H9 (cell line): ENCODE measurements around the gene FOXB2. TPM values are rescaled to one million over a fixed set of nuclear protein-coding genes. Genes with fewer than 3 reads are reported as not detected.
"Not testable (repeated sequence)": the region's sequence is repeated elsewhere in the genome, so short reads cannot be mapped to it uniquely, and the experiment has no call there.

Experiments used
- DNase-seq: peaks from one replicate; pipeline ENCODE4 v3.0.0-alpha.2; 2017
- H2AFZ ChIP-seq: one replicate; pipeline ENCODE4 v1.6.1; 2013; ENCODE audit warnings: mild to moderate bottlenecking, low read length, control low read depth, moderate library complexity
- H2AK5ac ChIP-seq: 2 replicates; pipeline ENCODE4 v1.6.1; 2013; ENCODE audit warnings: low read length, control low read depth, mixed read lengths; ENCODE audit not compliant: insufficient read length
- H2BK120ac ChIP-seq: one replicate; pipeline ENCODE4 v1.6.1; 2013; ENCODE audit warnings: low read depth, mild to moderate bottlenecking, low read length, control low read depth, inconsistent platforms; ENCODE audit not compliant: poor library complexity, severe bottlenecking
- H2BK12ac ChIP-seq: 2 replicates; pipeline ENCODE4 v1.6.1; 2013; ENCODE audit warnings: low read length, control low read depth, mixed read lengths, low read depth; ENCODE audit not compliant: insufficient read length
- H2BK15ac ChIP-seq: 2 replicates; pipeline ENCODE4 v1.6.1; 2013; ENCODE audit warnings: low read depth, low read length, control low read depth
- H2BK20ac ChIP-seq: one replicate; pipeline ENCODE4 v1.6.1; 2013; ENCODE audit warnings: low read depth, mild to moderate bottlenecking, low read length, control low read depth, inconsistent platforms; ENCODE audit not compliant: poor library complexity, severe bottlenecking
- H2BK5ac ChIP-seq: 2 replicates; pipeline ENCODE4 v1.6.1; 2013; ENCODE audit warnings: low read length, control low read depth, mixed read lengths; ENCODE audit not compliant: insufficient read length
- H3K14ac ChIP-seq: 2 replicates; pipeline ENCODE4 v1.6.1; 2013; ENCODE audit warnings: low read length, control low read depth; ENCODE audit not compliant: insufficient read depth
- H3K18ac ChIP-seq: 2 replicates; pipeline ENCODE4 v1.6.1; 2013; ENCODE audit warnings: low read depth, mild to moderate bottlenecking, mixed read lengths, low read length, control low read depth; ENCODE audit not compliant: insufficient read length
- H3K23ac ChIP-seq: 2 replicates; pipeline ENCODE4 v1.6.1; 2013; ENCODE audit warnings: low read length, control low read depth, mixed read lengths, low read depth; ENCODE audit not compliant: insufficient read length
- H3K23me2 ChIP-seq: 2 replicates; pipeline ENCODE4 v1.6.1; 2013; ENCODE audit warnings: low read depth, mild to moderate bottlenecking, mixed read lengths, low read length, control low read depth; ENCODE audit not compliant: insufficient read length, poor library complexity, severe bottlenecking
- H3K27ac ChIP-seq: 2 replicates; pipeline ENCODE4 v1.5.1; 2013; ENCODE audit warnings: low read length, control low read depth, mixed read lengths, low read depth; ENCODE audit not compliant: insufficient read length
- H3K27me3 ChIP-seq: 2 replicates; pipeline ENCODE4 v1.6.1; 2013; ENCODE audit warnings: low read length, control low read depth, inconsistent platforms; ENCODE audit not compliant: insufficient read depth
- H3K4ac ChIP-seq: 2 replicates; pipeline ENCODE4 v1.6.1; 2013; ENCODE audit warnings: low read depth, mild to moderate bottlenecking, control low read depth, inconsistent platforms, low read length, moderate library complexity
- H3K4me1 ChIP-seq: 2 replicates; pipeline ENCODE4 v1.6.1; 2013; ENCODE audit warnings: low read length, control low read depth, inconsistent platforms; ENCODE audit not compliant: insufficient read depth
- H3K4me2 ChIP-seq: 2 replicates; pipeline ENCODE4 v1.6.1; 2013; ENCODE audit warnings: low read length, control low read depth, mixed read lengths; ENCODE audit not compliant: insufficient read length, insufficient read depth
- H3K56ac ChIP-seq: 2 replicates; pipeline ENCODE4 v1.6.1; 2013; ENCODE audit warnings: low read depth, mild to moderate bottlenecking, mixed read lengths, low read length, control low read depth; ENCODE audit not compliant: insufficient read length
- H3K79me1 ChIP-seq: 2 replicates; pipeline ENCODE4 v1.6.1; 2013; ENCODE audit warnings: low read depth, mild to moderate bottlenecking, moderate library complexity, low read length, control low read depth, inconsistent platforms; ENCODE audit not compliant: insufficient read depth, poor library complexity, severe bottlenecking
- H3K79me2 ChIP-seq: 2 replicates; pipeline ENCODE4 v1.6.1; 2013; ENCODE audit warnings: low read length, control low read depth, inconsistent platforms; ENCODE audit not compliant: insufficient read depth
- H3K9ac ChIP-seq: 2 replicates; pipeline ENCODE4 v1.6.1; 2013; ENCODE audit warnings: low read length, control low read depth, mixed read lengths; ENCODE audit not compliant: insufficient read length; ENCODE audit errors: extremely low read depth
- H3K9me3 ChIP-seq: one replicate; pipeline ENCODE4 v1.6.1; 2013; ENCODE audit warnings: low read depth, low read length, inconsistent platforms; ENCODE audit not compliant: control insufficient read depth
- H3T11ph ChIP-seq: one replicate; pipeline ENCODE4 v1.6.1; 2013; ENCODE audit warnings: mild to moderate bottlenecking, low read length, control low read depth, inconsistent platforms
- H4K20me1 ChIP-seq: one replicate; pipeline ENCODE4 v1.6.1; 2013; ENCODE audit not compliant: control insufficient read depth, insufficient read length, insufficient read depth
- H4K5ac ChIP-seq: 2 replicates; pipeline ENCODE4 v1.6.1; 2013; ENCODE audit warnings: low read depth, mild to moderate bottlenecking, mixed read lengths, low read length, control low read depth; ENCODE audit not compliant: insufficient read length
- H4K8ac ChIP-seq: replicated peaks from 2 replicates; pipeline ENCODE4 v1.6.1; 2013; ENCODE audit warnings: low read length, control low read depth, mixed read lengths, low read depth; ENCODE audit not compliant: insufficient read length
- H4K91ac ChIP-seq: 2 replicates; pipeline ENCODE4 v1.6.1; 2013; ENCODE audit warnings: low read depth, mild to moderate bottlenecking, moderate library complexity, mixed read lengths, low read length, control low read depth; ENCODE audit not compliant: insufficient read length
- H3K27ac Mint-ChIP-seq, 3 experiments: 2 replicates in 2 of 3; 3 replicates in 1 of 3; pipeline ENCODE4 v1.8.0; 2020 to 2021; ENCODE audit warnings: mixed read lengths in 3 of 3, mild to moderate bottlenecking in 1 of 3, moderate library complexity in 1 of 3
- H3K27me3 Mint-ChIP-seq: 2 replicates; pipeline ENCODE4 v1.8.0; 2021; ENCODE audit warnings: low read depth, mild to moderate bottlenecking, moderate library complexity, mixed read lengths
- H3K36me3 Mint-ChIP-seq, 3 experiments: 2 replicates in 2 of 3; 3 replicates in 1 of 3; pipeline ENCODE4 v1.8.0; 2020 to 2021; ENCODE audit warnings: low read depth in 3 of 3, mixed read lengths in 3 of 3; ENCODE audit not compliant: insufficient read depth in 1 of 3
- H3K4me1 Mint-ChIP-seq, 2 experiments: 2 replicates each; pipeline ENCODE4 v1.8.0; 2020; ENCODE audit warnings: mixed read lengths in 2 of 2
- H3K4me3 Mint-ChIP-seq, 2 experiments: 2 replicates in 1 of 2; 3 replicates in 1 of 2; pipeline ENCODE4 v1.8.0; 2020 to 2021; ENCODE audit warnings: mild to moderate bottlenecking in 2 of 2, mixed read lengths in 2 of 2, moderate library complexity in 1 of 2
- H3K9me3 Mint-ChIP-seq, 2 experiments: 2 replicates in 1 of 2; 3 replicates in 1 of 2; pipeline ENCODE4 v1.8.0; 2020; ENCODE audit warnings: mild to moderate bottlenecking in 2 of 2, mixed read lengths in 2 of 2, moderate library complexity in 1 of 2
- CTCF ChIP-seq: fragments of 200-600 bp; sonication (generic); conservative IDR thresholded peaks from 3 replicates; pipeline ENCODE4 v1.8.0; 2021; ENCODE audit warnings: antibody characterized with exemption, mild to moderate bottlenecking
- WGBS: extraction: QIAGEN DNeasy Blood & Tissue Kit; methylation state at CpG from one replicate; pipeline ENCODE4 v1.1.7; 2013; ENCODE audit warnings: missing lambda C conversion rate, low lambda C conversion rate, mixed read lengths; ENCODE audit not compliant: insufficient read length; ENCODE audit errors: extremely low coverage; 5-methylcytosine and 5-hydroxymethylcytosine counted together
- total RNA-seq: library from RNA; stranded (reverse); gene quantifications from 2 replicates; pipeline ENCODE4 v1.2.1, GENCODE V29; 2021

FOXB2 gene
- total RNA-seq, 1 experiment from 2014 or later = 7.8 TPM

GRCh38 chr9:77040340-77040739 is 20.9 kb downstream of the FOXB2 start:
- Histone ChIP-seq H3K9ac (no peak overlapping the region), H3K4ac (no peak overlapping the region), H4K20me1 (peaks cover 2% of the 10 kb centered on the region), H3K9me3 (no peaks in the 10 kb centered on the region), H3T11ph (no peak overlapping the region), H3K4me2 (no peak overlapping the region), H3K23me2 (no peaks in the 10 kb centered on the region), H2BK5ac (no peak overlapping the region), H3K27ac (no peak overlapping the region), H2BK15ac (no peak overlapping the region), H3K18ac (no peak overlapping the region), H4K8ac (no peak overlapping the region), H3K4me1 (peaks cover 9% of the 10 kb centered on the region; the same call in 1 of the 2 replicates), H3K79me1 (no peaks in the 10 kb centered on the region), H3K14ac (no peak overlapping the region), H2BK20ac (no peak overlapping the region), H3K79me2 (no peaks in the 10 kb centered on the region), H2BK120ac (no peak overlapping the region), H3K23ac (no peak overlapping the region), H4K5ac (no peak overlapping the region), H4K91ac (no peak overlapping the region), H2AK5ac (no peak overlapping the region), H2AFZ (no peak overlapping the region), H2BK12ac (no peak overlapping the region), H3K27me3 (no peaks in the 10 kb centered on the region; the same call in 1 of the 2 replicates), H3K56ac (no peak overlapping the region)
- Mint-ChIP-seq H3K36me3 (peaks cover 0 to 5% (median 0%) of the 10 kb centered on the region in 3 experiments; a peak in 2 of 7 replicates), H3K27me3 (peaks cover 53% of the 10 kb centered on the region), H3K4me3 (no peak overlapping the region), H3K4me1 (peaks cover 43 to 49% of the 10 kb centered on the region in 2 experiments), H3K27ac (no peak overlapping the region; a peak in 1 of 7 replicates), H3K9me3 (peaks cover 0 to 5% of the 10 kb centered on the region in 2 experiments; a peak in 2 of 5 replicates)
- TF ChIP-seq CTCF = no peak; the same call in 2 of the 3 replicates
- WGBS = no CpG with 5 or more reads among the region's 7 CpGs
- peak; percentile 45 for DNase-seq

- no CpG with 5 or more reads among the region's 4 CpGs for WGBS
- not testable (repeated sequence) for H3K23ac ChIP-seq, H4K91ac ChIP-seq
Measured at GRCh38 chr9:77043743-77044142, 24.3 kb downstream of the FOXB2 start.

More at GRCh38 chr9:77043743-77044142, 24.3 kb downstream of the FOXB2 start:
- H3K27ac Mint-ChIP-seq, H3K56ac ChIP-seq, H3K27ac ChIP-seq, H3K4ac ChIP-seq, H2BK12ac ChIP-seq, H3K9me3 Mint-ChIP-seq, H3K36me3 Mint-ChIP-seq, H2AFZ ChIP-seq, H2AK5ac ChIP-seq, H4K5ac ChIP-seq, H2BK15ac ChIP-seq, H3T11ph ChIP-seq, H4K20me1 ChIP-seq, H2BK5ac ChIP-seq, H3K79me2 ChIP-seq, H3K9ac ChIP-seq, H2BK120ac ChIP-seq, H2BK20ac ChIP-seq, DNase-seq, H3K4me2 ChIP-seq, H3K14ac ChIP-seq, H3K9me3 ChIP-seq, H4K8ac ChIP-seq, H3K18ac ChIP-seq, H3K4me1 ChIP-seq, H3K23me2 ChIP-seq, H3K4me3 Mint-ChIP-seq, H3K79me1 ChIP-seq, H3K27me3 ChIP-seq: not testable (repeated sequence)
- Mint-ChIP-seq H3K27me3 (peaks cover 40% of the 10 kb centered on the region), H3K4me1 (peaks cover 38 to 41% of the 10 kb centered on the region in 2 experiments)
